Kidney (tissue), 14 donors: Measurements from ENCODE around the gene GTF2IRD1. TPM values are rescaled to one million over a fixed set of nuclear protein-coding genes. Genes with fewer than 3 reads are reported as not detected.

ENCODE experiments used
- DNase-seq, 5 donors: peaks; one replicate each; pipeline ENCODE4 v3.0.0-alpha.2; 2013 to 2020
- FAIRE-seq: peaks from 2 replicates; lab custom pipeline; 2012; peaks lifted over from hg19 to GRCh38; lab: Jason Lieb, UNC
- H3K27ac ChIP-seq, 2 donors: one replicate each; pipeline ENCODE4 v1.7.0; 2013; ENCODE audit warnings: low read depth in 2 of 2, low read length in 2 of 2, inconsistent platforms in 1 of 2
- H3K27me3 ChIP-seq: one replicate; pipeline ENCODE4 v1.7.1; 2013; ENCODE audit warnings: low read length, inconsistent platforms; ENCODE audit not compliant: control insufficient read depth, insufficient read depth
- H3K36me3 ChIP-seq, 3 donors: one replicate each; pipeline versions ENCODE4 v1.7.0 to v1.7.1; 2013; ENCODE audit warnings: low read length in 3 of 3, control low read depth in 1 of 3, inconsistent platforms in 1 of 3; ENCODE audit not compliant: insufficient read depth in 3 of 3, control insufficient read depth in 2 of 3
- H3K4me1 ChIP-seq, 3 donors: one replicate each; pipeline versions ENCODE4 v1.7.0 to v1.7.1; 2013; ENCODE audit warnings: low read length in 3 of 3, inconsistent platforms in 1 of 3, low read depth in 1 of 3; ENCODE audit not compliant: control insufficient read depth in 2 of 3, insufficient read depth in 2 of 3
- H3K4me3 ChIP-seq, 3 donors: one replicate each; pipeline versions ENCODE4 v1.7.0 to v1.8.1; 2013; ENCODE audit warnings: low read length in 3 of 3, control low read depth in 1 of 3, inconsistent platforms in 1 of 3
- H3K9ac ChIP-seq, 3 donors: one replicate each; pipeline versions ENCODE4 v1.7.0 to v1.7.1; 2013; ENCODE audit warnings: low read length in 3 of 3, control low read depth in 1 of 3, inconsistent platforms in 1 of 3
- H3K9me3 ChIP-seq, 3 donors: one replicate each; pipeline versions ENCODE4 v1.7.0 to v1.7.1; 2013; ENCODE audit warnings: low read length in 3 of 3, control low read depth in 1 of 3, inconsistent platforms in 1 of 3; ENCODE audit not compliant: control insufficient read depth in 2 of 3, insufficient read depth in 1 of 3
- intact Hi-C: fragments of 100-400 bp; cut with DNase I; formaldehyde crosslinking; loops from one replicate; pipeline ENCODE4 v1.11.1; 2022
- polyA plus RNA-seq: library from polyadenylated mRNA; stranded (reverse); fragments of 350-450 nt; fragmentation: Illumina TruSeq; extraction: RNeasy Lipid Tissue Mini Kit (QIAGEN cat#74804); gene quantifications from one replicate; pipeline ENCODE4 v1.2.3, GENCODE V29; 2014; ENCODE audit warnings: low read depth, low replicate concordance; ENCODE audit not compliant: insufficient read depth
- total RNA-seq: library from RNA; stranded (reverse); fragmentation: NEBNext Ultra II Directional; extraction: Animal tissue kit (Norgen Biotek cat#: 25700); gene quantifications from one replicate; pipeline ENCODE4 v1.2.1, GENCODE V29; 2021
- TF ChIP-seq, protein P1 (sequence below): IDR thresholded peaks from 3 replicates; pipeline ENCODE4 v1.5.1; 2012; ENCODE audit warnings: mild to moderate bottlenecking, moderate library complexity, borderline replicate concordance; ENCODE audit not compliant: insufficient read depth; ENCODE audit errors: extremely low read depth
- donor health status: control.
- donor health status: control.
- donor health status: control.
- donor health status: control.
- donor health status: control.
- donor health status: DM: yes; HTN: yes; CAD: no.
- donor health status: Normal renal cell carcinoma (clear cell type).

GTF2IRD1 gene
- total and polyA plus RNA-seq, 2 donors from 2014 or later, result 28.2 to 35.8 TPM

- DNase-seq (peak in 2 of 5 donors; percentile 45 to 54), FAIRE-seq (no peak)
- Histone ChIP-seq H3K4me3 (no peak overlapping the region), H3K27me3 (no peaks in the 10 kb centered on the region), H3K9ac (no peak overlapping the region), H3K36me3 (no peaks in the 10 kb centered on the region), H3K4me1 (peaks cover 0 to 9% (median 0%) of the 10 kb centered on the region in 3 donors), H3K27ac (no peak overlapping the region), H3K9me3 (no peaks in the 10 kb centered on the region)
- intact Hi-C loops, result loop anchor here (10.0 kb wide), 1 partner anchor 115 kb away; no protein-coding TSS in a partner anchor
- TF ChIP-seq, protein P1, sequence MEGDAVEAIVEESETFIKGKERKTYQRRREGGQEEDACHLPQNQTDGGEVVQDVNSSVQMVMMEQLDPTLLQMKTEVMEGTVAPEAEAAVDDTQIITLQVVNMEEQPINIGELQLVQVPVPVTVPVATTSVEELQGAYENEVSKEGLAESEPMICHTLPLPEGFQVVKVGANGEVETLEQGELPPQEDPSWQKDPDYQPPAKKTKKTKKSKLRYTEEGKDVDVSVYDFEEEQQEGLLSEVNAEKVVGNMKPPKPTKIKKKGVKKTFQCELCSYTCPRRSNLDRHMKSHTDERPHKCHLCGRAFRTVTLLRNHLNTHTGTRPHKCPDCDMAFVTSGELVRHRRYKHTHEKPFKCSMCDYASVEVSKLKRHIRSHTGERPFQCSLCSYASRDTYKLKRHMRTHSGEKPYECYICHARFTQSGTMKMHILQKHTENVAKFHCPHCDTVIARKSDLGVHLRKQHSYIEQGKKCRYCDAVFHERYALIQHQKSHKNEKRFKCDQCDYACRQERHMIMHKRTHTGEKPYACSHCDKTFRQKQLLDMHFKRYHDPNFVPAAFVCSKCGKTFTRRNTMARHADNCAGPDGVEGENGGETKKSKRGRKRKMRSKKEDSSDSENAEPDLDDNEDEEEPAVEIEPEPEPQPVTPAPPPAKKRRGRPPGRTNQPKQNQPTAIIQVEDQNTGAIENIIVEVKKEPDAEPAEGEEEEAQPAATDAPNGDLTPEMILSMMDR, result peak; percentile 76
Observed at GRCh38 chr7:74449809-74450397, 3.8 kb upstream of the GTF2IRD1 start.

DNA sequence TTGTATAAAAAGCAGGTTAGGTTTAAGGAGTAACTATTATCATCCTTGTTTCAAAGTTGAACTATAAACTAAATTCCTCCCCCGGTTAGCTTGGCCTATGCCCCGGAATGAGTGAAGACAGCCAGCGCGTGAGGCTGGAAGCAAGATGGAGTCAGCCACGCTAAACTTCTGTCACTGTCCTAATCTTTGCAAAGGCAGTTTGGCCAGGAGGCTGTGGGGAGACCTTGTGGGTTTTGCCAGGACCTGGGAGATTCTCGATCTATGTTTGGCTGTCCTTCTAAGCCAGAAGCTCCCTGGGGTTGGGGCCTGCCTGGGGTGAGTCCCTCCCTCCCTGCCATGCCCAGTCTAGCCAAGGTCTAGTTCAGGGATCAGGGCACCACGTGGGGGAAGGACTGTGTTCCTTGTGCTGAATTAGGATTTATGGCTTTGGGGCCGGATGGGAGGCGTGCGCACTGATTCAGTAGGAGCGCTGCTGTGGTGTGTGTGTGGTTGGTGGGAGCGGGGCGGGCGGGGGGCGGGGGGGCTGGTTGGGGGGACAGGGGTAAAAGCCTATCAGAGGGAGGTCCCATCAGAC lies 871 bp upstream of the GTF2IRD1 start:
- peak in 4 of 5 donors; percentile 86 to 93 (median 90) for DNase-seq
- H3K36me3 ChIP-seq, result no peaks in the 10 kb centered on the region
- peak overlapping the region; percentile 24 to 55 (median 49) for H3K4me3 ChIP-seq
- intact Hi-C loops, result no loop called here
- no peaks in the 10 kb centered on the region for H3K27me3 ChIP-seq
- FAIRE-seq, result no peak
- peak overlapping the region; percentile 83 to 88 for H3K27ac ChIP-seq
- H3K9ac ChIP-seq, result peak overlapping the region in 1 of 3 donors; percentile 78
- peaks cover 0 to 9% (median 0%) of the 10 kb centered on the region in 3 donors for H3K4me1 ChIP-seq
- TF ChIP-seq, protein P1, result no peak
- no peaks in the 10 kb centered on the region for H3K9me3 ChIP-seq

DNA sequence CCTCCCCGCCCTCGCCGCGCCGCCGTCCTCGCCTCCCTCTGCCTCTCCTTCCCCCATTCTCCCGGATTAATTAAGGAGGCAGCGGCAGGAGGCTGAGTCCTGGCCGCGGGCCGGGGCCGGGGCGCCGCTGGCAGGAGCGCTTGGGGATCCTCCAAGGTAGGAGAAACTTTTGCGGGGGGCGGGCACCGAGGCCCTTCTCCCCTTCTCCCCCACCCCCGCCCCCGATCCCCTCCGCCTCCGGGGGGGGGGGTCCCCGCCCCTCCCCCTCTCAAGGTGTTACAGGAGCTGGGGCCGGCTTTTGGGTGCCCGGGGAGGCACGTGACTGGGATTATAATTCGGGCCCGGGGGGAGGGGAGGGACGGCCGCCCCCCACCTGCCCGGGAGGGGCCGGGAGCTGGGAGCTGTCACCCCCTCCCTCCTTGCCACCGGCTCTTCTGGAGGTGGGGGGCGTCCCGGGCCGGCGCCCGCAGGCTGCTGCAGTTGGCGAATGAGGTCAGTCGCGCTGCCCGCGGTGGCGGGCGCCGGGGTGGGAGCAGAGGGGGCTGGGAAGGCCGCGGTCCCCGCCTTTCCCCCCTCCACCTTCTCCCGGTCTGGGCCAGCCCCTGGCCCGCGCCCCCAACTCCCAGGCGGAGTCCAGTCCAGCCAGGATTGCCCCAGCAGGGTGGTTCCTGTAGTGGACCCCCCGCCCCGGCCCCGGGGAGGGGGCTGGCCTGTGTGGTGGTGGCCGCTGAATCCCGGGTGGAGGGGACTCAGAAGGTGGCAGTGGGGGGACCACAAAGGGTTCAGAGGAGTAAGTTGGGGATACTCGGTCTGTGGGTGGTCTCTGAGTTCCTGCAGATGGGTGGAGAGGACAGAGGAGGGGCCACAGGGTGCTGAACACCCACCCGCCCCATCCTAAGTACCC lies 567 bp downstream of the GTF2IRD1 start:
- TF ChIP-seq, protein P1, result no peak
- Histone ChIP-seq H3K4me1 (peaks cover 0 to 9% (median 0%) of the 10 kb centered on the region in 3 donors), H3K27ac (peak overlapping the region; percentile 92 to 93), H3K4me3 (peak overlapping the region; percentile 29 to 64 (median 45)), H3K9ac (peak overlapping the region in 2 of 3 donors; percentile 46 to 85), H3K27me3 (no peaks in the 10 kb centered on the region), H3K9me3 (no peaks in the 10 kb centered on the region), H3K36me3 (no peaks in the 10 kb centered on the region)
- DNase-seq (peak in 4 of 5 donors; percentile 71 to 86 (median 76)), FAIRE-seq (no peak)
- intact Hi-C loops, result no loop called here
